Upper lobe of left lung (tissue), 6 donors: Measurements from ENCODE around the gene PLXND1. TPM values are rescaled to one million over a fixed set of nuclear protein-coding genes. Genes with fewer than 3 reads are reported as not detected.

ENCODE experiments used
- ATAC-seq, 2 donors: fragments of 200-7000 bp; cut with Tn5 transposase; one replicate each; pipeline ENCODE4 v1.9.1; 2022; ENCODE audit warnings: mild to moderate bottlenecking in 2 of 2, moderate library complexity in 2 of 2; ENCODE audit not compliant: low FRiP score in 2 of 2
- DNase-seq, 2 donors: peaks; one replicate each; pipeline ENCODE4 v3.0.0-alpha.2; 2019 to 2020
- H3K27ac ChIP-seq, 4 donors: fragments of 200-600 bp; sonication (generic); one replicate each; pipeline ENCODE4 v1.5.1; 2016 to 2019
- H3K27me3 ChIP-seq, 4 donors: fragments of 200-600 bp; sonication (generic); one replicate each; pipeline ENCODE4 v1.5.1; 2017 to 2019
- H3K36me3 ChIP-seq, 4 donors: fragments of 200-600 bp; sonication (generic); one replicate each; pipeline ENCODE4 v1.5.1; 2016 to 2019
- H3K4me1 ChIP-seq, 4 donors: fragments of 200-600 bp; sonication (generic); one replicate each; pipeline ENCODE4 v1.5.1; 2018 to 2019
- H3K4me3 ChIP-seq, 4 donors: fragments of 200-600 bp; sonication (generic); one replicate each; pipeline ENCODE4 v1.5.1; 2017 to 2019; ENCODE audit warnings: mild to moderate bottlenecking in 2 of 4, moderate library complexity in 1 of 4
- H3K9me3 ChIP-seq, 4 donors: fragments of 200-600 bp; sonication (generic); one replicate each; pipeline ENCODE4 v1.5.1; 2018 to 2019
- CTCF ChIP-seq, 6 experiments: fragments of 450-650 bp in 4 of 6; fragments of 200-600 bp in 2 of 6; sonication (generic) in 2 of 6; IDR thresholded peaks; one replicate each; pipeline ENCODE4 v1.5.1; 2016 to 2019; ENCODE audit warnings: antibody characterized with exemption in 6 of 6
- EP300 ChIP-seq, 4 donors: sonication (generic); formaldehyde crosslinking; IDR thresholded peaks; one replicate each; pipeline ENCODE4 v1.5.1; 2017; ENCODE audit warnings: antibody characterized with exemption in 4 of 4, control low read depth in 2 of 4
- POLR2A ChIP-seq, 4 donors: fragments of 450-650 bp; IDR thresholded peaks; one replicate each; pipeline ENCODE4 v1.5.1; 2016 to 2017; ENCODE audit warnings: antibody characterized with exemption in 4 of 4, mild to moderate bottlenecking in 2 of 4
- POLR2AphosphoS5 ChIP-seq, 2 donors: sonication (generic); formaldehyde crosslinking; IDR thresholded peaks; one replicate each; pipeline ENCODE4 v1.5.1; 2017; ENCODE audit warnings: antibody characterized with exemption in 2 of 2
- WGBS, 2 donors: methylation state at CpG; one replicate each; pipeline ENCODE4 v1.1.5; 2017 to 2018; 5-methylcytosine and 5-hydroxymethylcytosine counted together
- total RNA-seq, 6 donors: library from RNA; depleted of rRNA in 4 of 6; stranded (reverse); fragments of >200 nt in 4 of 6; gene quantifications; one replicate each; pipeline versions ENCODE4 v1.1.0 to v1.2.1, GENCODE V29; 2016 to 2021
- donor health status: DM: no; HTN: no; CAD: no; lungs with moderate emphysema.
- donor health status: DM: no; HTN: yes; CAD: no; lungs with severe emphysema.

PLXND1 gene
- total RNA-seq, 6 donors from 2014 or later: 95.3 to 607 (median 227) TPM

DNA sequence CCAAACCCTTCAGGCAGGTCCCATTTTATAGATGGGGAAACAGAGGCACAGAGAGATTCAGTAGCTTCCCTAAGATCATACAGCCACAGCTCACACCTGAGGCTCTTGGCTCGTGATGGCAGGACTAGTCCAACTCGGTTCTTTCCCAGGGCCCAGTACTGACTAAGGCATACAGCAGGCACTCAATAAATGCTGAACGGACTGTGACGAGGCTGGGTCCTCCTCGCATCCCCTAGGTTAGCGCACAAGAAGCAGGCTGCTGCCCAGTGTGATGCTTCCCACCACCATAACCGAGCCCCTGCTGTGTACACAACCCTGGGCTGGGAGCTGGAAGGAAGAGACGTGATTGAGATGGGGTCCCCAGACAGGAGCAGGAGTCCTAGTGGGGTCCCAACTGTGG lies 24.9 kb downstream of the PLXND1 start:
- WGBS, 2 donors: 80 to 92% methylated on average over 5 to 8 of the region's 8 CpGs
- Histone ChIP-seq H3K27me3 (no peaks in the 10 kb centered on the region), H3K27ac (no peak overlapping the region), H3K9me3 (no peaks in the 10 kb centered on the region), H3K4me1 (peaks cover 24 to 37% (median 28%) of the 10 kb centered on the region in 4 donors), H3K36me3 (peaks cover 0 to 90% (median 81%) of the 10 kb centered on the region in 4 donors), H3K4me3 (no peak overlapping the region)
- ATAC-seq (no peak), DNase-seq (no peak)
- TF ChIP-seq POLR2A (IDR thresholded peaks at IDR 0.05): no peak

DNA sequence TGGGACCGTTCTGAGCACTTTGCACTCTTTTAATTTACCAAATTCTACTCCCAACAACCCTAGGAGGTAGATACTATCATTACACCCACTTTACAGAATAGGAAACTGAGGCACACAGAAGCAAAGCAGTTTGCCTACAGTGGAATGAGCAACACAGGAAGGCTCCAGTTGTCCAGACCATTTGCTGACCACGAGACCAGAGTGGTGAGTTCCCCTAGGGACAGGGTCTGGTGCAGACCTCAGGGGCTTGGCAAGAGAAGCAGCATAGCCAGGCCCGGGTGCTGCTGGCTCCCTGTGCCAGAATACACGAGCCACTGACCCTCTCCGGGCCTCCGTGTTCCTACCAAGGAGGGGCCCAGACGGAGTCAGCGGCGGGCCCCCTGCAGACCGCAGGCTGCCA lies 26.5 kb downstream of the PLXND1 start:
- H3K4me1 ChIP-seq: peaks cover 30 to 40% (median 33%) of the 10 kb centered on the region in 4 donors
- WGBS, 2 donors: 84 to 91% methylated on average over 3 to 8 of the region's 10 CpGs
- H3K9me3 ChIP-seq: no peaks in the 10 kb centered on the region
- TF ChIP-seq CTCF (IDR thresholded peaks at IDR 0.05) (no peak), EP300 (IDR thresholded peaks at IDR 0.05) (no peak), POLR2A (IDR thresholded peaks at IDR 0.05) (no peak), POLR2AphosphoS5 (IDR thresholded peaks at IDR 0.05) (no peak)
- peak overlapping the region in 3 of 4 donors; percentile 2 to 23 (median 7) for H3K27ac ChIP-seq
- DNase-seq (no peak), ATAC-seq (no peak)
- H3K36me3 ChIP-seq: peaks cover 0 to 90% (median 78%) of the 10 kb centered on the region in 4 donors
- H3K4me3 ChIP-seq: no peak overlapping the region
- no peaks in the 10 kb centered on the region for H3K27me3 ChIP-seq

DNA sequence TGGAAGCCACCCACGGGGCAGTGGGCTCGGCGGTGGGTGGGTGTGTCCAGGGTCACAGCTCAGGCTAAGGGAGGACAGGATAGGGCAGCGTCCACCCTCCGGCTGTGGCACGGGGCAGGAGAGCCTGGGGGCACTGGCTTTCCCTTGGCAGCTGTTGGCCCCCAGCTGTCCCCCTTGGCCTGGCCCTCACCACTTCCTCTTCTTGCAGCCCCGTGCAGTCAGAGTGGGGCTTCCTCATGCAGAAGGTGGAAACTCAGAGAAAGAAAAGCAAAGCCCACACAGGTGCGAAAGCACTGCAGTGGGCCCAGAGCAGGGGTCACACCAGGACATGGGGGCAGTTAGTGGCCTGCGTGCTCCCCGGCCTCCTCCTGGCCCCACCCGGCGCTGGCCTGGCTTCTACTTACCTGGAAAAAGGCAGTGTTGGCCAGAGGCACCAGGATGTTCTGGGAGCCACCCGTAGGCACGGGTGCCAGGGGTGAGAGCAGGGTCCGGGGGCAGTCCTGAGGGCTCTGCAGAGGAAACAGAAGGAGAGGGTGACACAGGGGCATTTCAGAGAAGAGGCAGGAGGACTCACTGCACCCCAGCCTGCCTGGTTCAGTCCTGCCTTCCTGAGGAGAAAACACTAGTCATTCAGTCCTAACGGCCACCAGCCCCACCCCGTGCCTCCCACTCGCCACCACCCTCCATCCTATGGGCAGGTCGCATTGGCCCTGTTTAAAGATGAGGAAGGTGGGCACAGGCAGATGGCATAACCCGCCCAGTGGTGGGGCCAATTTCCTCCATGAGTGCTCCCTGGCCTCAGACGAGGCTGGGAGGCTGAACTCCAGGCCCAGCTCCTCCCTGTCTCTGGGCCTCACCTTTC lies 28.3 kb downstream of the PLXND1 start:
- ATAC-seq: peak; percentile 23 to 55
- TF ChIP-seq POLR2A (IDR thresholded peaks at IDR 0.05) (no peak), POLR2AphosphoS5 (IDR thresholded peaks at IDR 0.05) (peak in 1 of 2 donors; percentile 10)
- peak in 1 of 2 donors; percentile 64 for DNase-seq
- peaks cover 3 to 90% (median 78%) of the 10 kb centered on the region in 4 donors for H3K36me3 ChIP-seq
- WGBS, 2 donors: 55 to 75% methylated on average over 11 to 17 of the region's 21 CpGs
- no peak overlapping the region for H3K4me3 ChIP-seq
- H3K27ac ChIP-seq: peak overlapping the region; percentile 80 to 87 (median 82)
- H3K9me3 ChIP-seq: no peaks in the 10 kb centered on the region
- peaks cover 30 to 40% (median 33%) of the 10 kb centered on the region in 4 donors for H3K4me1 ChIP-seq
- no peaks in the 10 kb centered on the region for H3K27me3 ChIP-seq

GRCh38 chr3:129577366-129577765 lies 29.1 kb downstream of the PLXND1 start:
- Histone ChIP-seq H3K27me3 (no peaks in the 10 kb centered on the region), H3K9me3 (no peaks in the 10 kb centered on the region), H3K27ac (peak overlapping the region; percentile 80 to 87 (median 82)), H3K4me1 (peaks cover 30 to 40% (median 33%) of the 10 kb centered on the region in 4 donors), H3K4me3 (no peak overlapping the region), H3K36me3 (peaks cover 5 to 90% (median 78%) of the 10 kb centered on the region in 4 donors)
- no peak for DNase-seq
- peak in 1 of 2 donors; percentile 6 for ATAC-seq
- 38 to 63% methylated on average over 7 to 11 of the region's 17 CpGs for WGBS, 2 donors
- TF ChIP-seq EP300 (IDR thresholded peaks at IDR 0.05) (no peak), POLR2AphosphoS5 (IDR thresholded peaks at IDR 0.05) (no peak), POLR2A (IDR thresholded peaks at IDR 0.05) (no peak), CTCF (IDR thresholded peaks at IDR 0.05) (no peak)

- Histone ChIP-seq H3K9me3 (no peaks in the 10 kb centered on the region), H3K27me3 (no peaks in the 10 kb centered on the region), H3K4me3 (no peak overlapping the region), H3K4me1 (peaks cover 30 to 40% (median 33%) of the 10 kb centered on the region in 4 donors), H3K36me3 (peaks cover 8 to 90% (median 77%) of the 10 kb centered on the region in 4 donors), H3K27ac (peak overlapping the region; percentile 80 to 87 (median 82))
- no peak for TF ChIP-seq CTCF (IDR thresholded peaks at IDR 0.05)
- TF ChIP-seq POLR2AphosphoS5 (IDR thresholded peaks at IDR 0.05): peak; percentile 66 to 79
- peak in 1 of 4 donors; percentile 78 for TF ChIP-seq EP300 (IDR thresholded peaks at IDR 0.05)
- peak in 2 of 4 donors; percentile 25 to 48 for TF ChIP-seq POLR2A (IDR thresholded peaks at IDR 0.05)
- peak in 1 of 2 donors; percentile 81 for DNase-seq
- 68 to 80% methylated on average over 8 to 9 of the region's 18 CpGs for WGBS, 2 donors
- ATAC-seq: peak; percentile 50 to 54
Observed at GRCh38 chr3:129576514-129577352, 29.7 kb downstream of the PLXND1 start.
